HFFc6 (cell line): Measurements from ENCODE around the gene KLHL42. TPM values are rescaled to one million over a fixed set of nuclear protein-coding genes. Genes with fewer than 3 reads are reported as not detected.
A peak's percentile ranks its signal among the peaks of the same experiment; 100 is the strongest.

Source experiments
- DNase-seq: peaks from one replicate; pipeline ENCODE4 v3.0.0-alpha.2; 2018
- H3K27ac Mint-ChIP-seq: 2 replicates; pipeline ENCODE4 v1.8.0; 2020; ENCODE audit warnings: mild to moderate bottlenecking, mixed read lengths
- H3K27me3 Mint-ChIP-seq: 2 replicates; pipeline ENCODE4 v1.8.0; 2021; ENCODE audit warnings: mild to moderate bottlenecking, moderate library complexity, mixed read lengths; ENCODE audit not compliant: insufficient read depth
- H3K36me3 Mint-ChIP-seq: 2 replicates; pipeline ENCODE4 v1.8.0; 2021; ENCODE audit warnings: low read depth, mixed read lengths
- H3K4me1 Mint-ChIP-seq: 2 replicates; pipeline ENCODE4 v1.8.0; 2020; ENCODE audit warnings: low read depth, mixed read lengths
- H3K4me3 Mint-ChIP-seq: 2 replicates; pipeline ENCODE4 v1.8.0; 2020; ENCODE audit warnings: mild to moderate bottlenecking, moderate library complexity, mixed read lengths
- H3K9me3 Mint-ChIP-seq: 2 replicates; pipeline ENCODE4 v1.8.0; 2020; ENCODE audit warnings: mild to moderate bottlenecking, mixed read lengths
- total RNA-seq, 6 experiments: library from RNA; stranded (reverse); fragmentation: NEBNext Ultra II Directional; extraction: Animal tissue kit (Norgen Biotek cat#: 25700); gene quantifications; 2 replicates in 1 of 6; 3 replicates in 5 of 6; pipeline ENCODE4 v1.2.3, GENCODE V29; 2021
- TF ChIP-seq, protein P1 (sequence below): fragments of 200-600 bp; sonication (generic); IDR thresholded peaks from 2 replicates; pipeline ENCODE4 v1.5.0; 2021; ENCODE audit warnings: antibody characterized with exemption, mild to moderate bottlenecking

The KLHL42 gene
- total RNA-seq, 6 experiments from 2014 or later, result 17.6 to 24.7 (median 19.3) TPM

DNA sequence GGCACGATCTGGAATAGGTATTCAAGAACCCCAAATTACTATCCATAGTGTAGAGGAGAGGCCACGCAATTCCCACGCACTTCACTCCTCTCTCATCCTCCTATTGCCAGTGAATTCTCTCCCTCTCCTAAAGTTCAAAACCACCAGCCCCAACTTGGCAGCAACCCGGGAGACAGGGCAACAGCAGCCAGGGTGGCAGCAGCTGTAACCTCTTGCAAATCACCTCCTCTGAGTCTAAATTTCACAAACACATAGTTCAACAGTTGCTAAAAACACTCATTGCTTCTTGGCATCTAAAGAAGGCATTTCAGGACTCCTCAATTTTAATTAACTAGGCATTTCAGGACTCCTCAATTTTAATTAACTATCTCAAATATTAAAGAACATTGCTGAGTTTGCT is 37.7 kb downstream of the KLHL42 start:
- peaks cover 4% of the 10 kb centered on the region; the same call in 1 of the 2 replicates for H3K36me3 Mint-ChIP-seq
- peaks cover 4% of the 10 kb centered on the region; the same call in 1 of the 2 replicates for H3K27me3 Mint-ChIP-seq
- H3K4me3 Mint-ChIP-seq, result no peak overlapping the region
- no peak overlapping the region for H3K27ac Mint-ChIP-seq
- no peaks in the 10 kb centered on the region for H3K9me3 Mint-ChIP-seq
- DNase-seq, result no peak
- TF ChIP-seq, protein P1, sequence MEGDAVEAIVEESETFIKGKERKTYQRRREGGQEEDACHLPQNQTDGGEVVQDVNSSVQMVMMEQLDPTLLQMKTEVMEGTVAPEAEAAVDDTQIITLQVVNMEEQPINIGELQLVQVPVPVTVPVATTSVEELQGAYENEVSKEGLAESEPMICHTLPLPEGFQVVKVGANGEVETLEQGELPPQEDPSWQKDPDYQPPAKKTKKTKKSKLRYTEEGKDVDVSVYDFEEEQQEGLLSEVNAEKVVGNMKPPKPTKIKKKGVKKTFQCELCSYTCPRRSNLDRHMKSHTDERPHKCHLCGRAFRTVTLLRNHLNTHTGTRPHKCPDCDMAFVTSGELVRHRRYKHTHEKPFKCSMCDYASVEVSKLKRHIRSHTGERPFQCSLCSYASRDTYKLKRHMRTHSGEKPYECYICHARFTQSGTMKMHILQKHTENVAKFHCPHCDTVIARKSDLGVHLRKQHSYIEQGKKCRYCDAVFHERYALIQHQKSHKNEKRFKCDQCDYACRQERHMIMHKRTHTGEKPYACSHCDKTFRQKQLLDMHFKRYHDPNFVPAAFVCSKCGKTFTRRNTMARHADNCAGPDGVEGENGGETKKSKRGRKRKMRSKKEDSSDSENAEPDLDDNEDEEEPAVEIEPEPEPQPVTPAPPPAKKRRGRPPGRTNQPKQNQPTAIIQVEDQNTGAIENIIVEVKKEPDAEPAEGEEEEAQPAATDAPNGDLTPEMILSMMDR, result no peak
- peaks cover 40% of the 10 kb centered on the region for H3K4me1 Mint-ChIP-seq

DNA sequence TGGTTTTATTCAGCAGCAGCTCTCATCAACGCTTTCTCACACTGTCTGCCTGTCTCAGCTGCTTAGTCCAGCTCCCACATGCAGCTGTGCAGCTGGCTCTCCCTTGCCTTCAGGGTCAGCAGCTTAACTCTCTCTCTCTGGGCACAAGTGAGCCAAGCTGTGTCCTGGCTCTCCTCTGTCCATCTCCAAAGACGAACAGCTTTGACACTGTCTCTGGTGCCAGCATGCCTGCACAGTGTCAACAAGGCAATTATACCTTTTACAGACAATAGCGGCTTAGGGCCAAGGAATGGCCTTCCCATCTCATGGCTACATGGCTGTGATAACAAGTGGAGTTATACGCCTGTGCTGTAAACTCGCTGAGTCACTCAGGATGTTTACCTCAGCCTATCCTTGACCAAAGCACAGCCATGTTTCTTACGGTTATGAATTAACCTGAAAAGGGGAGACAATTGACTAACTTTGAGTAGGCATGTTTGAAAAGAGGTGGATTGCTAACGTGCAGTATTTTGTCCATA is 38.4 kb downstream of the KLHL42 start:
- H3K36me3 Mint-ChIP-seq, result peaks cover 4% of the 10 kb centered on the region; the same call in 1 of the 2 replicates
- H3K27ac Mint-ChIP-seq, result no peak overlapping the region
- H3K4me3 Mint-ChIP-seq, result no peak overlapping the region
- H3K9me3 Mint-ChIP-seq, result no peaks in the 10 kb centered on the region
- peaks cover 4% of the 10 kb centered on the region; the same call in 1 of the 2 replicates for H3K27me3 Mint-ChIP-seq
- no peak for DNase-seq
- peaks cover 44% of the 10 kb centered on the region for H3K4me1 Mint-ChIP-seq
- TF ChIP-seq, protein P1, result no peak

DNA sequence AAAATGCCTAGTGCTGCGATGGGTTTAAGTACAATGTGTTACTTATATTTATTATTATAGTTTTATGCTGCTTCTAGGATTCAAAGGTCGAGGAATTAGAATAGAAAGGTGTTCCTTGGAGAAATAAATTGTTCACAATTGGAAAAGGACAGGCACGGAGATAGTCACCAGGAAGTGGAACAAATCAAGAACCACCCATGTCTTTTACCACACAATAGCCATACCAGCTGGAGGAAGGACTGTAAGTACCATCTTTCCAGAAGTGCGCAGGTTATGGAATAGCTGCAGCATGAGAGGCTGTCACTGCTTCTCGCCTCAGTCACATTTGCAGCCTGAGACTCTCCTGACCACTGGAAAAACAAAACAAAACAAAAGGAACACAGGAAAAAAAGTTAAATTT is 40.5 kb downstream of the KLHL42 start:
- H3K4me3 Mint-ChIP-seq, result no peak overlapping the region
- TF ChIP-seq, protein P1, result no peak
- no peaks in the 10 kb centered on the region for H3K9me3 Mint-ChIP-seq
- H3K36me3 Mint-ChIP-seq, result peaks cover 4% of the 10 kb centered on the region; the same call in 1 of the 2 replicates
- H3K27ac Mint-ChIP-seq, result peak overlapping the region; percentile 49; the same call in 1 of the 2 replicates
- DNase-seq, result no peak
- H3K27me3 Mint-ChIP-seq, result peaks cover 4% of the 10 kb centered on the region; the same call in 1 of the 2 replicates
- H3K4me1 Mint-ChIP-seq, result peaks cover 27% of the 10 kb centered on the region

DNA sequence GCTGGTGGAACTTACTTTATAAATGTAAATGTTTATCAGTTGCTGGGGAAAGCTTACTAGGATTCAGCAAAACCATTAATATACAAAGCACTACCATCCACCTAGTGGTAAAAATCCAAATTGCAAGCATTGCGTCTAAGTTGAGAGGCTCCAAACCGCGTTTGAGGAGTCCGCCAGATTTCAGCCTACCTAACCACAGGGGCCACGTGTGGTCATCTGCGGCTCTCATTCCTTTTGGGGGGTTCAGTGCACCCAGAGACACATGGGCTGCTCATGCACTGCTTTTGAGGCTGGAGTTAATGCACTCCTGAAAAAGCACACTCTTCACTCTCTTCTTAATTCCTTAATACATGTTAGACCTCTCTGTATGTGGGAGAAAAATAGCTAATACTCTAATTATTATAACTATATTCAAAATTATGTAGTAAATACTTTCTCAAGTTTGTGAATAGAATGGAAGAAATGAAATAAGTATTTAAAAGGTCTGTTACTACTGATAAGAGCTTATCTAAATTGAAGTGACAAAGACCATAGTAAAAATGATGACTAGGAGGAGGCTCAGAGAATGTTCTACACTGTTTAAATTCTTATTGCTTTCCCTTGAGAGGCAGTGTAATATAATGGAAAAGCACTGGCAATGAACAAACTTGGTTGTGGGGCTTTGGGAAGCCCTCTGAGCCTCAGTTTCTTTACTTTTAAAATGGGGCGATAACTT is 41.4 kb downstream of the KLHL42 start:
- H3K27ac Mint-ChIP-seq, result peak overlapping the region; percentile 70
- peak; percentile 75 for DNase-seq
- peaks cover 34% of the 10 kb centered on the region for H3K4me1 Mint-ChIP-seq
- H3K4me3 Mint-ChIP-seq, result peak overlapping the region; percentile 68
- H3K27me3 Mint-ChIP-seq, result peaks cover 2% of the 10 kb centered on the region; the same call in 1 of the 2 replicates
- no peaks in the 10 kb centered on the region; the same call in 1 of the 2 replicates for H3K36me3 Mint-ChIP-seq
- TF ChIP-seq, protein P1, result peak; percentile 91
- H3K9me3 Mint-ChIP-seq, result no peaks in the 10 kb centered on the region

DNA sequence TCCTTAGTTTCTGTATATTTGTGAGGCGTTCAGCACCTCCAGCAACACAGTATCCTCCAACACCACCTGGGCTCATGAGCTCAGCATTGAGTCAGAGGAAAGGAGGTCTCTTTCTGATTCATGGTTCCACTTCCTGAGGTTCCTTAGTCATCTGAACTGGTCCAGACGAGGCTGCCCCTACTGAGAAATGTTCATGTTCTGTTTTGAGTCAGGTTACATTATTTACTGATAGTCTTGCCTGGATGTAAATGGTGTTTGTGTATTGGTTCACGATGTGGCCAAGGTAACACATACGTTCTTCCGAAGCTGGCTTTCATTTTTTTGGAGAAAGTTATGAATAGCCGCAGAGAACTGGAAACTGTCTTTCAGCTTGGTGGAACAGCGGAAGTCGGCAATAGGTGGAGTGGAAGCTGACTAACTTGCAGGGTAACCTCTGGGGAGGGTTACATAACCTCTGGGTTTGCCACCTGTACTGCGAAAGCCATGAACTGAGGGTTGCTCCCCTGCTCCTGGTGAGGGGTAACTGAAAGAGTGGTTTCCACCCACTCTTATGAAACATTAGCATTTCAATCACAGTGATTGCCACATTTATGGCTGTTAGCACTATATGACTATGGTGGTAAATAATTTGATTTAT is 42.2 kb downstream of the KLHL42 start:
- peak overlapping the region; percentile 70 for H3K27ac Mint-ChIP-seq
- peaks cover 2% of the 10 kb centered on the region; the same call in 1 of the 2 replicates for H3K27me3 Mint-ChIP-seq
- no peaks in the 10 kb centered on the region for H3K9me3 Mint-ChIP-seq
- no peaks in the 10 kb centered on the region for H3K36me3 Mint-ChIP-seq
- peak; percentile 84 for DNase-seq
- TF ChIP-seq, protein P1, result no peak
- peak overlapping the region; percentile 68 for H3K4me3 Mint-ChIP-seq
- peaks cover 35% of the 10 kb centered on the region for H3K4me1 Mint-ChIP-seq
